LNCaP clone FGC (cell line): ENCODE data around the gene ZIC2.

Source experiments
- DNase-seq: peaks from one replicate; pipeline ENCODE4 v3.0.0-alpha.2; 2011; ENCODE audit warnings: low read depth
- H3K4me3 ChIP-seq: 2 replicates; pipeline ENCODE4 v1.5.1; 2011; ENCODE audit warnings: mild to moderate bottlenecking, low read depth, low read length, control low read depth
- TF ChIP-seq, protein P1 (sequence below): IDR thresholded peaks from 2 replicates; pipeline ENCODE4 v1.5.1; 2012; ENCODE audit warnings: mild to moderate bottlenecking; ENCODE audit not compliant: control insufficient read depth, insufficient read depth; ENCODE audit errors: extremely low read depth

Gene ZIC2

DNA sequence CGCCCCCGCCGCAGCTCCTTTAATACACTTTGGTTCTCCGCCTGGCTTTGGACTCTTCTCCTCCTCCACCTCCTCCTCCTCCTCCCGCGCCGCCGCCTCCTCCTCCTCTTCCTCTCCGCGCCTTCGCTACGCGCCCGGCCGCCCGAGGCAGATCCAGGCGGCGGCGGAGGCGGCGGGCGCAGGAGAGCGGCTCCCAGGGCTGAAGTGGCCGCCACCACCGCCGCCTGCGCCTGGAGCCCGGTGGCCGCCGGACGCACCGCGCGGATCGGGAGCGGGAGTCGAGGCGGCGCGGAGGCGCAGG lies at the start of gene ZIC2:
TSS of gene ZIC2 (plus strand) at position 50 of the 301 bp plus-strand sequence. CDS start 281 bp downstream, outside the sequence.
- TF ChIP-seq, protein P1, sequence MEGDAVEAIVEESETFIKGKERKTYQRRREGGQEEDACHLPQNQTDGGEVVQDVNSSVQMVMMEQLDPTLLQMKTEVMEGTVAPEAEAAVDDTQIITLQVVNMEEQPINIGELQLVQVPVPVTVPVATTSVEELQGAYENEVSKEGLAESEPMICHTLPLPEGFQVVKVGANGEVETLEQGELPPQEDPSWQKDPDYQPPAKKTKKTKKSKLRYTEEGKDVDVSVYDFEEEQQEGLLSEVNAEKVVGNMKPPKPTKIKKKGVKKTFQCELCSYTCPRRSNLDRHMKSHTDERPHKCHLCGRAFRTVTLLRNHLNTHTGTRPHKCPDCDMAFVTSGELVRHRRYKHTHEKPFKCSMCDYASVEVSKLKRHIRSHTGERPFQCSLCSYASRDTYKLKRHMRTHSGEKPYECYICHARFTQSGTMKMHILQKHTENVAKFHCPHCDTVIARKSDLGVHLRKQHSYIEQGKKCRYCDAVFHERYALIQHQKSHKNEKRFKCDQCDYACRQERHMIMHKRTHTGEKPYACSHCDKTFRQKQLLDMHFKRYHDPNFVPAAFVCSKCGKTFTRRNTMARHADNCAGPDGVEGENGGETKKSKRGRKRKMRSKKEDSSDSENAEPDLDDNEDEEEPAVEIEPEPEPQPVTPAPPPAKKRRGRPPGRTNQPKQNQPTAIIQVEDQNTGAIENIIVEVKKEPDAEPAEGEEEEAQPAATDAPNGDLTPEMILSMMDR = no peak
- peak within 1 kb of the TSS; percentile 67 for H3K4me3 ChIP-seq
- DNase-seq = no peak

GRCh38 chr13:99932912-99933311 lies 48.7 kb upstream of the ZIC2 start:
- no peak overlapping the region for H3K4me3 ChIP-seq
- TF ChIP-seq, protein P1 = no peak
- no peak for DNase-seq

DNA sequence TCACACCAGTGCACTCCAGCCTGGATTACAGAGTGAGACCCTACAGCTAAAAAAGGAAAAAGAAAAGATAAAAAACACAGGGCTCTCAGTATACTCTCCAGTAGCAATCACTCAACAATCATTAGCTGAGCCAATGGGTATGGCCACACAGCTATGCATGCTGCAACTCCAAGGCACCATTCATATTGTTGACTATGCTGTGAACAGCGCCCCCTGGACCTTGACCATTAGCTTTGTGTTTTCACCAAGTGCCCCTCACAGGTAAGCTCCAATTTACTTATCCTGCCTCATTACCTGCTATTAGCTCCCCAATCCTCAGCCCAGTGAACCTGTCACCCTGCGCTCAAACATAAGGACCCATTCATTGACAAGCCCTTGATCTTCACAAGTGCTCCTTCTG lies 45.8 kb upstream of the ZIC2 start:
- H3K4me3 ChIP-seq = no peak overlapping the region
- DNase-seq = no peak
- TF ChIP-seq, protein P1 = no peak

DNA sequence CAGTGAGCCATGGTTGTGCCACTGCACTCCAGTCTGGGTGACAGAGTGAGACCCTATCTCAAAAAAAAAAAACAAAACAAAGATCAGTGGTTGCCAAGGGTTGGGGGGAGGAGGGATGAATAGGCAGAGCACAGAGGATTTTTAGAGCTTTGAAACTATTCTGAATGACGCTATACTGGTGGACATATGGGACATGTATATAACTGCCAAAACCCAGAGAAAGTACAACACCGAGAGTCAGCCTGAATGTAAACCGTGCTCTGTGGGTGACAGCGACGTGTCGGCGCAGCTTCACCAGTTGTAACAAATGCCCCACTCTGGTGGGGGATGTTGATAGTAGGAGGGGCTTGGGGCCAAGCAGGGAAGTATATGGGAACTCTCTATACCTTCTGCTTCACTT lies 42.9 kb upstream of the ZIC2 start:
- no peak for DNase-seq
- TF ChIP-seq, protein P1 = no peak
- no peak overlapping the region for H3K4me3 ChIP-seq

DNA sequence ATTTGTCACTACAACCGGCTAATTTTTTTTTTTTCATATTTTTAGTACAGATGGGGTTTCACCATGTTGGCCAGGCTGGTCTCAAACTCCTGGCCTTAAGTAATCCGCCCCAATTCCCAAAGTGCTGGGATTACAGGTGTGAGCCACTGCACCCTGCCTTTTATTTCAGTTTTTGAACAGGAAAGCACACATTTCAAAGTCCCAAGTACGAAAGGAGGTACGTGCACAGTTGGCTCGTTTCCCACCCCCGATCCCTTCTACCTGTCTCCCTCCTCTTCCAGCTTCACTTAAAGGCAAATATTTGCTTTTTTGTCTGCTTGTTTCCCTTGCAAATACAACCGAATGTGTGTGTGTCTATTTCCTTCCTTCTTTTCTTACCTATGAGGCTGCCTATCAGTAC lies 40.5 kb upstream of the ZIC2 start:
- DNase-seq = peak; percentile 27
- TF ChIP-seq, protein P1 = no peak
- no peak overlapping the region for H3K4me3 ChIP-seq

GRCh38 chr13:99941911-99942310 lies 39.7 kb upstream of the ZIC2 start:
- no peak overlapping the region for H3K4me3 ChIP-seq
- TF ChIP-seq, protein P1 = no peak
- DNase-seq = no peak

GRCh38 chr13:99944102-99944501 lies 37.5 kb upstream of the ZIC2 start:
- DNase-seq = no peak
- TF ChIP-seq, protein P1 = no peak
- no peak overlapping the region for H3K4me3 ChIP-seq
